Sciatic nerve (tissue), 2 donors: Measurements from ENCODE around the gene ASCC1. TPM values are rescaled to one million over a fixed set of nuclear protein-coding genes. Genes with fewer than 3 reads are reported as not detected.

ENCODE experiments used
- ATAC-seq: fragments of 200-7000 bp; cut with Tn5 transposase; one replicate; pipeline ENCODE4 v1.9.1; 2020; ENCODE audit warnings: mild to moderate bottlenecking, moderate library complexity
- DNase-seq: peaks from one replicate; pipeline ENCODE4 v3.0.0-alpha.2; 2020; ENCODE audit warnings: low spot score
- intact Hi-C: fragments of 100-400 bp; cut with DNase I; formaldehyde crosslinking; loops from one replicate; pipeline ENCODE4 v1.14.2; 2022
- total RNA-seq: library from RNA; stranded (reverse); fragmentation: NEBNext Ultra II Directional; extraction: Animal tissue kit (Norgen Biotek cat#: 25700); gene quantifications from one replicate; pipeline ENCODE4 v1.2.1, GENCODE V29; 2021
- donor health status: DM: no; HTN: no; CAD: no.
- donor health status: DM: no; HTN: no; CAD: no.

Gene ASCC1
- 37.4 TPM for total RNA-seq

- DNase-seq (peak; percentile 95), ATAC-seq (peak; percentile 97)
- intact Hi-C loops: loop anchor here (10.0 kb wide), 1 partner anchor 119 kb away; no protein-coding TSS in a partner anchor
These were observed at the start of gene ASCC1, which contains the start of gene ANAPC16 for GRCh38 chr10:72215611-72216549. ASCC1 (minus strand) TSS chr10:72216276; CDS start chr10:72213298, 2,978 bp downstream. ANAPC16 (plus strand) TSS chr10:72216012; CDS start chr10:72223915, 7,903 bp downstream.

- intact Hi-C loops: no loop called here
- no peak for DNase-seq
- ATAC-seq: no peak
These were observed 49.4 kb upstream of the ASCC1 start for GRCh38 chr10:72265508-72265907.

- DNase-seq (no peak), ATAC-seq (no peak)
- intact Hi-C loops: no loop called here
These were observed 48.5 kb upstream of the ASCC1 start for GRCh38 chr10:72264536-72264935.

DNA sequence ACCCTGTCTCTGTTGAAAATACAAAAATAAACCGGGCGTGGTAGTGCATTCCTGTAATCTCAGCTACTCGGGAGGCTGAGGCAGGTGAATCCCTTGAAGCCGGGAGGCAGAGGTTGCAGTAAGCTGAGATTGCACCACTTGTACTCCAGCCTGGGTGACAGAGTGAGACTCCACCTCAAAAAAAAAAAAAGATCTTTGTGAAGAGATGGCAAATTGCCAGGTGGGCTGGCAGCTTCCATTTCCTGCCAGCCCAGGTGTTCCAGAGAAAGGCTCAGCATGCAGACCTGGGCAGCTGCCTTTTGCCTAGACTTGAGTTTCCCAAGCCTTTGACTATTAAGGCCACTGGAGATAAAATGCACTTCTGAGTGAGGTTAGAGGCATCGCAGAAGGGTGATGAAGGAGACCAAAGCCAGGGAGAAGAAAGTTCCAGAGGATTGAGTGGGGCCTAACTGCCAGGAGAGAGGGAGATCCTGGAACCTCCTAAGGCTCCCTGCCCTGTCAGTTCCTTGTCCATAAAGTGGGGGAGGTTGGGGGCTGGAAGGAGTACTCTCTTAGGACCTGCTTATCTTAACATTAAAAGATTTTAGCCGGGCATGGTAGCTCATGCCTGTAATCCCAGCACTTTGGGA, 47.7 kb upstream of the ASCC1 start:
- DNase-seq (no peak), ATAC-seq (no peak)
- intact Hi-C loops: no loop called here

- ATAC-seq: no peak
- no peak for DNase-seq
- intact Hi-C loops: no loop called here
These were observed 45.8 kb upstream of the ASCC1 start for GRCh38 chr10:72261784-72262404.

- ATAC-seq (peak; percentile 0), DNase-seq (no peak)
- intact Hi-C loops: no loop called here
These were observed 45.1 kb upstream of the ASCC1 start for GRCh38 chr10:72260976-72261783.

DNA sequence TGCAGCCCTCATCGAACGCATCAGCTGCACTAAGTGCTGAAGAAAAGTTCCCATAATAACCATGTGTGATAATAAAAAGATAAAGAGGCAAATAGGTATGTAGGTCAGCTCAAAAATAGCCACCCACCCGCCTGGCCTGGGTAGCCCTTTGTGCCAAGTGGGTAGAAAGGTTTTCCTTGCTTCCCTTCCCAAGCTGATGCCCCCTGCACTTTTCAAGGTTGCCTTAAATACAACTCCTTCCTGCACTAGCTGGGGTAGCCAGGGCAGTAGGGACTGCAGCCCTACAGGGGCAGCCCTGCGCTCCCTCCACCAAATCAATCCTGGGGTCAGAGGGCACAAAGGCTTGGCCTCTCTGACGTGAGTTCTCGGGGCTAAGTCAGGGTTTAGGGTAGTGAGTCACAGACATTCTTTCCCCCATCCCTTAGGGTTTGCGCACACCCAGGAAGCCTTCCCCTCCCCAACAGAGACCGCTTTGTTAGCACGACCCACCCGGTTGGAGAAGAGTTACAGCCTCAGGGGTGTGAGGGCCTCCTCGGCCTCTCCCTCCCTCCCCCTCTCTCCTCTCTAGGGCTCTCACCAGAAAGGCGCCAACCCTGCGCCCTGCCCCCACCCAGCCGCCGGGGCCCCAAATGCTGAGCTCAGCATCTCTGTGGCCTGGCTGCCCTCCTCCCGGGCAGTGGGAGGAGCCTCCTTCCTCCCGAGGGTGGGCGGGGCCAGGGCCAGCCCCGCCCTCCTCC, 44.3 kb upstream of the ASCC1 start:
- intact Hi-C loops: no loop called here
- peak; percentile 94 for ATAC-seq
- peak; percentile 94 for DNase-seq

GRCh38 chr10:72259491-72260238, 43.6 kb upstream of the ASCC1 start:
- peak; percentile 24 for ATAC-seq
- DNase-seq: no peak
- intact Hi-C loops: no loop called here

GRCh38 chr10:72258617-72259016, 42.5 kb upstream of the ASCC1 start:
- intact Hi-C loops: no loop called here
- DNase-seq: no peak
- ATAC-seq: no peak

- DNase-seq (no peak), ATAC-seq (no peak)
- intact Hi-C loops: no loop called here
These were observed 41.2 kb upstream of the ASCC1 start for GRCh38 chr10:72257051-72257892.

DNA sequence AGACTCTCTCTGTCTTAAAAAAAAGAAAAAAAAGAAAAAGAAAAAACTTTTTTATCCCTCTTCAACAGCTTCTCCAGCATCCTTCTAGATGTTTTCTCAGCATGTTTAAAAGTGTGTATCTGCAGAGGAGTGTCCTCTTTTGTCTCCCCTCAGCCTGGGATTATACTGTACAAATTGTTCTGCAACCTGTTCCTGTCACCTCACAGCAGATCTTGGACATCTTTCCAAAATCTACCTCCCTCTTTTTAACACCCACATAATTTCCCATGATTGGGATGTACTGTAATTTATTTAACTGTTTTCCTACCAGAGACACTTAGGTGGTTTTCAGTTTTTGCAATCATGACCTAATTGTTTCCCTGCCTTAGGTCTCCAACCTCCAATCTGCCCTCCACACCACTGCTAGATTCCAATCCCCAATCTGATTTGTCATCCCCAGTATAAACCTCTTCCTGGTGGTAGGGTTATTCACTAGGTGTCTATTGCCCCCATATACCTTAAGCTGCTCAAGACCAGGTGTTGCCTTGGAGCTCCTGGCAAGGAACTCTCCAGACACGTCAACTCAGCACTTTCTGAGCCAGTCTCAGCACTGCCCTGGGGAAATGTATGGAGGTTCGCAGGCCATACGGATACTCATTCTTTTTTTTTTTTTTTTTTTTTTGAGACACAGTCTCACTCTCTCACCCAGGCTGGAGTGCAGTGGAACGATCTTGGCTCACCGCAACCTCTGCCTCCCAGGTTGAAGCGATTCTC, 40.1 kb upstream of the ASCC1 start:
- intact Hi-C loops: no loop called here
- no peak for DNase-seq
- ATAC-seq: no peak

GRCh38 chr10:72254813-72255568, 38.9 kb upstream of the ASCC1 start:
- intact Hi-C loops: no loop called here
- peak; percentile 92 for ATAC-seq

GRCh38 chr10:72253578-72253977, 37.5 kb upstream of the ASCC1 start:
- intact Hi-C loops: no loop called here
- ATAC-seq (no peak), DNase-seq (no peak)

More at GRCh38 chr10:72254813-72255568, 38.9 kb upstream of the ASCC1 start:
- DNase-seq: peak; percentile 91

GRCh38 chr10:72252972-72253371, 36.9 kb upstream of the ASCC1 start:
- DNase-seq (no peak), ATAC-seq (no peak)
- intact Hi-C loops: no loop called here

DNA sequence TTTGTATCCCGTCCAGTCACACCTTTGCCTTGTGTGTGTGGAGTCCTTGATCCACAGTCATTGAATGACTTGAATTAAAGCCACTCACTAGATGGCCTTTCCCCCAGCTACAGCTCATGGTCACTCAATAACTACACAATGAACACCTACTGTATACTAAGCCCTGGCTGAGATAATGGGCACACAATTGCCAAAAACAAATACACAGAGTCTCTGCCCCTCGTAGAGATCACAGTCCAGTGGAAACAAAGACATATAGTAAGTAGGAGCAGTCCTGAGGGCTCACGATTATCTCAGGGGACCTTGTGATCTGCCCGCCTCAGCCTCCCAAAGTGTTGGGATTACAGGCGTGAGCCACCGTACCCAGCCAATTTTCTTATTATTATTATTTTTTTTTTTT, 35.6 kb upstream of the ASCC1 start:
- intact Hi-C loops: no loop called here
- ATAC-seq (no peak), DNase-seq (no peak)
